Right lobe of liver (tissue), 6 donors: ENCODE data around the gene PSMD1. TPM values are rescaled to one million over a fixed set of nuclear protein-coding genes. Genes with fewer than 3 reads are reported as not detected.
"Not testable (repeated sequence)": the region's sequence is repeated elsewhere in the genome, so short reads cannot be mapped to it uniquely, and the experiment has no call there.

Experiments used
- ATAC-seq, 4 donors: fragments of 200-7000 bp; cut with Tn5 transposase; one replicate each; pipeline ENCODE4 v1.9.1; 2020; ENCODE audit warnings: mild to moderate bottlenecking in 4 of 4, moderate library complexity in 4 of 4
- DNase-seq, 3 donors: peaks; one replicate each; pipeline ENCODE4 v3.0.0-alpha.2; 2020
- H3K27ac ChIP-seq, 3 donors: fragments of 200-600 bp; one replicate each; pipeline ENCODE4 v1.8.0; 2022
- H3K27me3 ChIP-seq, 2 donors: fragments of 200-600 bp; one replicate each; pipeline ENCODE4 v1.8.0; 2022
- H3K36me3 ChIP-seq, 4 donors: fragments of 200-600 bp; sonication (generic) in 1 of 4; one replicate each; pipeline versions ENCODE4 v1.5.1 to v1.8.0; 2017 to 2022; ENCODE audit warnings: control low read depth in 1 of 4
- H3K4me1 ChIP-seq, 4 donors: fragments of 200-600 bp; sonication (generic) in 1 of 4; one replicate each; pipeline versions ENCODE4 v1.5.1 to v1.8.0; 2017 to 2022; ENCODE audit warnings: control low read depth in 1 of 4
- H3K4me3 ChIP-seq, 3 donors: fragments of 200-600 bp; one replicate each; pipeline ENCODE4 v1.8.0; 2022
- H3K9me3 ChIP-seq, 4 donors: fragments of 200-600 bp; sonication (generic) in 1 of 4; one replicate each; pipeline versions ENCODE4 v1.5.1 to v1.8.0; 2017 to 2022; ENCODE audit warnings: control low read depth in 1 of 4
- POLR2A ChIP-seq: fragments of 450-650 bp; IDR thresholded peaks from one replicate; pipeline ENCODE4 v1.6.1; 2017; ENCODE audit warnings: antibody characterized with exemption, mild to moderate bottlenecking
- WGBS: methylation state at CpG from one replicate; pipeline ENCODE4 v1.1.6; 2018; ENCODE audit warnings: low coverage, low lambda C conversion rate; ENCODE audit not compliant: insufficient coverage; ENCODE audit errors: missing lambda C conversion rate; 5-methylcytosine and 5-hydroxymethylcytosine counted together
- intact Hi-C, 2 donors: fragments of 100-400 bp; cut with DNase I; formaldehyde crosslinking; loops; one replicate each; pipeline versions ENCODE4 v1.11.2 to v1.14.1; 2022
- total RNA-seq, 6 experiments: library from RNA; depleted of rRNA in 2 of 6; stranded (reverse); fragments of >200 nt in 2 of 6; fragmentation: NEBNext Ultra II Directional in 3 of 6; extraction: Animal tissue kit (Norgen Biotek cat#: 25700) in 3 of 6; gene quantifications; one replicate each; pipeline versions ENCODE4 v1.1.0 to v1.2.4, GENCODE V29; 2016 to 2023
- TF ChIP-seq, protein P1 (sequence below), 4 donors: fragments of 200-600 bp in 3 of 4; fragments of 450-650 bp in 1 of 4; IDR thresholded peaks; one replicate each; pipeline versions ENCODE4 v1.5.1 to v1.8.0; 2016 to 2022; ENCODE audit warnings: antibody characterized with exemption in 4 of 4, mild to moderate bottlenecking in 2 of 4
- donor health status: DM: no; HTN: yes; CAD: no.
- donor health status: DM: no; HTN: no; CAD: no.
- donor health status: DM: no; HTN: no; CAD: no.
- donor health status: DM: no; HTN: yes; CAD: no.
- donor health status: DM: no; HTN: yes; CAD: no.

The PSMD1 gene
- total RNA-seq, 6 experiments from 2014 or later: 46.4 to 62.3 (median 55.5) TPM

DNA sequence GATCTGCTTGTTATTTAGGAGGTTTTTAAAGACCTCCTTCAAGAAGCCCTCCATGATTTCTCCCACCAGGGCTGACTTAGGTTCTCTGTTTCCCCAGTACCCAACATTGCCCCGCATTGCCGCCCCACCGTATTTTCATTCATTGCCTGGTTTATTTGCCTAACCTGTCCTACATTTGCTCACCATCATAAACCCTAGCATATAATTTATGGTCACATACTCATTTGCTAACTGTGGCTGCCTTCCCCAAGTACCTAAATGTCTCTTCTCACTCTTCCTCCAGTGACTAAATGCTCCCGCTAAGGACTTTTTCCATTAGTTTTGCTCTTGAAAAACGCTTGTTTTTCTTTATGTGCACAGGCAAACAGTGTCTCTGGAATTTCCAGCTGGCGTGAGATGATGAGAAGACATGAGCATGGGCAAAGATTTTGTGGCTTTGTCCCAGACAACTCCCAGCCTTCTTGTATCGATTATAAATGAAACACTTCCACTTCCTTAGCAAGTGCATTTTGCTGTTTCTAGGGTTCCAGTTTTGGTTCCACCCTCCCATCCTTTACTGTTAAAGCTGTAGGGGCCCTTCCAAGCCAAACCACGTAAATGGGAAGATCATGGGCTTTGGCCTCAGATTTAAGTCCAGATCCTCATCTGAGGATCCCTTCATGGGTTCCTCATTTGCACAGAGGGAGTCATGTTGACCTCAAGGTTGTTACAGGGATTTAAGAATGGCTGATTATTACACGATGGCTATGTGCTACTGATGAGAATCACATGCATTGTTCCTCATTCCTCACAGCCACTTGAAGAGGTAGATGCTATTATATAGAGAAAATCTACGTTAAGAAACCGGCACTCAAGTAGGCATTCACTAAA is 120.7 kb downstream of the PSMD1 start:
- no peak for DNase-seq
- Histone ChIP-seq H3K9me3 (no peaks in the 10 kb centered on the region), H3K27me3 (no peaks in the 10 kb centered on the region), H3K4me3 (no peak overlapping the region), H3K4me1 (peaks cover 0 to 4% (median 0%) of the 10 kb centered on the region in 4 donors), H3K36me3 (peaks cover 0 to 12% (median 1%) of the 10 kb centered on the region in 4 donors), H3K27ac (no peak overlapping the region)
- no peak for ATAC-seq
- no peak for TF ChIP-seq POLR2A
- TF ChIP-seq, protein P1, sequence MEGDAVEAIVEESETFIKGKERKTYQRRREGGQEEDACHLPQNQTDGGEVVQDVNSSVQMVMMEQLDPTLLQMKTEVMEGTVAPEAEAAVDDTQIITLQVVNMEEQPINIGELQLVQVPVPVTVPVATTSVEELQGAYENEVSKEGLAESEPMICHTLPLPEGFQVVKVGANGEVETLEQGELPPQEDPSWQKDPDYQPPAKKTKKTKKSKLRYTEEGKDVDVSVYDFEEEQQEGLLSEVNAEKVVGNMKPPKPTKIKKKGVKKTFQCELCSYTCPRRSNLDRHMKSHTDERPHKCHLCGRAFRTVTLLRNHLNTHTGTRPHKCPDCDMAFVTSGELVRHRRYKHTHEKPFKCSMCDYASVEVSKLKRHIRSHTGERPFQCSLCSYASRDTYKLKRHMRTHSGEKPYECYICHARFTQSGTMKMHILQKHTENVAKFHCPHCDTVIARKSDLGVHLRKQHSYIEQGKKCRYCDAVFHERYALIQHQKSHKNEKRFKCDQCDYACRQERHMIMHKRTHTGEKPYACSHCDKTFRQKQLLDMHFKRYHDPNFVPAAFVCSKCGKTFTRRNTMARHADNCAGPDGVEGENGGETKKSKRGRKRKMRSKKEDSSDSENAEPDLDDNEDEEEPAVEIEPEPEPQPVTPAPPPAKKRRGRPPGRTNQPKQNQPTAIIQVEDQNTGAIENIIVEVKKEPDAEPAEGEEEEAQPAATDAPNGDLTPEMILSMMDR (IDR thresholded peaks at IDR 0.05): no peak
- intact Hi-C loops: no loop called here
- 85% methylated on average over 9 of the region's 11 CpGs for WGBS

DNA sequence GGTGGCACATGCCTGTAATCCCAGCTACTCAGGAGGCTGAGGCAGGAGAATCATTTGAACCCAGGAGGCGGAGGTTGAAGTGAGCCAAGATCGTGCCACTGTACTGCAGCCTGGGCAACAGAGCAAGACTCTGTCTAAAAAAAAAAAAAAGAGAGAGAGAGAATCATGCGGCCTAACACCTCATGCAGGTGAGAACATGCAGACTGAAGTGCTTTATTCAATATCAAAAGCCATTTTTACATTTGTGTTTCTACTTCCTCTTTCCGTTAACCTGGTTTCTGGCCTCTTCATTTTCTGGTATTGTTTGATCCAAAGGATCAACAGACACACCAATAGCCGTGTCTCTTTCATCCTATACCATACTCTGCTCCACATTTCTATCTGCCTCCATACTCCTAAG is 122.1 kb downstream of the PSMD1 start:
- H3K4me3 ChIP-seq, DNase-seq, H3K27me3 ChIP-seq, intact Hi-C loops, H3K27ac ChIP-seq, ATAC-seq, H3K9me3 ChIP-seq, H3K4me1 ChIP-seq, H3K36me3 ChIP-seq: not testable (repeated sequence)
- 78% methylated on average over 5 of the region's 5 CpGs for WGBS

DNA sequence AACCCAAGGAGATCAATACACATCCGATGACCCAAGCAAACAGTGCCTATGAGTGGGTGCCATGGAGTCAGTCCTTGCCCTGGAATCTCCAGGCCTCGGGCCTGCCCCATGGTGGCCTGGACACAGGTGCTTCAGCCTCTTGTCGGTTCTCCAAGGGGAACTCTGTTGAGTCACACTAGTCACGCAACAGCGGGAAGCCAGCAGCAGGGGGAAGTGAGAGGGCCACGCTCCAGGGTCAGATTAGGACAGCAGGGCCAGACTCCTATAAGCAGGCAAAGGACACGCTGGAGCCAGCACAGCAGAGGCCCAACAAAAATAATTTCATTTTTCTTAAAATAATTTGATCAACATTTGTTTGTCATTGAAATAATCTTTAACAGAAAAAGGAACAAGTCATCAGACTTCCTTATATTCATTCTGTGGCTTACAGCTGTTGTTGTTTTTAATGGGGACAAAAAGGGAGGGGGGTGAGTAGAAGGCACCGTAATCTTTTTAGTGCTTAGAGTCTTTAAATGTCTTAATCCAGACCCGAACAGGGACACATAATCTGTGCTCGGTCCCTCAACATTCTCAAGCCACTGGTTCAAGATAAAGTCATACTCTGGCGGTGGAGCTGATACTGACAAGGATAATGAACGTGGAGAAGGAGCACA is 125.3 kb downstream of the PSMD1 start:
- Histone ChIP-seq H3K27me3 (no peaks in the 10 kb centered on the region), H3K4me3 (no peak overlapping the region), H3K27ac (peak overlapping the region in 2 of 3 donors; percentile 12 to 65), H3K9me3 (no peaks in the 10 kb centered on the region), H3K36me3 (no peaks in the 10 kb centered on the region), H3K4me1 (peaks cover 0 to 4% (median 0%) of the 10 kb centered on the region in 4 donors)
- ATAC-seq: peak; percentile 68 to 89 (median 87)
- no peak for TF ChIP-seq POLR2A
- TF ChIP-seq, protein P1 (IDR thresholded peaks at IDR 0.05): no peak
- intact Hi-C loops: no loop called here
- WGBS: 53% methylated on average over 8 of the region's 12 CpGs
- DNase-seq: peak; percentile 67 to 78 (median 76)

DNA sequence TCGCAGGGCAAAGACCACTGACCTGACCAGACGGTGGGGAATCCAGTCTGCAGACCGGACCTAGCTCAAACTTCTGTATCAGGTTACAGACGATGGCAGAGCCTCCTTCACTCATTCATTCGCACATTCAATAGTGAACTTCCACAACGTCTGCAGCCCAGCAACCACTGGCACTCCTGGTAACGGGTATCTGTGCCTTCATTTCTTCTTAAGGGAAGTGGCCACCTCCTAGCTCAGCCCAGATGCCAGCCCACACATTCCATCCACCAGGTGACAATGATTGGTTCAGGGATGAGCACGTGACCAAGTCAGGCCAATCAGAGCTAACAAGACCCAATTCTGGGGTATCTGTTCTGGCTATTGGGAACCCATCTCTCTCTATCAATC is 125.8 kb downstream of the PSMD1 start:
- no peaks in the 10 kb centered on the region for H3K27me3 ChIP-seq
- TF ChIP-seq, protein P1 (IDR thresholded peaks at IDR 0.05): no peak
- TF ChIP-seq POLR2A: no peak
- no peaks in the 10 kb centered on the region for H3K36me3 ChIP-seq
- 42% methylated on average over 5 of the region's 8 CpGs for WGBS
- H3K9me3 ChIP-seq: no peaks in the 10 kb centered on the region
- H3K4me1 ChIP-seq: peaks cover 0 to 4% (median 0%) of the 10 kb centered on the region in 4 donors
- H3K27ac ChIP-seq: peak overlapping the region in 2 of 3 donors; percentile 12 to 65
- intact Hi-C loops: no loop called here
- no peak for DNase-seq
- no peak for ATAC-seq
- no peak overlapping the region for H3K4me3 ChIP-seq

DNA sequence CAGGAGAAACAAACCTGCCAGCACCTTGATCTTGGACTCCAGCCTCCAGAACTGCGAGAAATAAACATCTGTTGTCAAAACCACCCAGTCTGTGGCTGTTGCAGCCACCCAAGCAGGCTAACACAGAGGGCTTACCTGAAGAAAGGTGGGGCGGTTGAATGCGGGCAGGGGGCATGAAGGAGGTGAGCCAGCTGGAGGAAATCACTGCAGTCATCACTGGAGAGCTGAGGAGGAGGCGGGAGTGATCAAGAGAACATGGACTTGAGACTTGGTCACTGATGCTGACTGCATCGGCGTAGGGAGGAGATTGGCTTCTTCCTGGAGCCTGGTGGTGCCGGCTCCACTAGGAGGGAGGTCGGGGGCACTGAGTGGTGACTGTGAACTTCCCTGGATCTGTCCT is 127.2 kb downstream of the PSMD1 start:
- ATAC-seq: no peak
- H3K36me3 ChIP-seq: no peaks in the 10 kb centered on the region
- WGBS: 83% methylated on average over 8 of the region's 8 CpGs
- H3K4me1 ChIP-seq: peaks cover 0 to 4% (median 0%) of the 10 kb centered on the region in 4 donors
- no peaks in the 10 kb centered on the region for H3K9me3 ChIP-seq
- TF ChIP-seq, protein P1 (IDR thresholded peaks at IDR 0.05): no peak
- TF ChIP-seq POLR2A: no peak
- intact Hi-C loops: no loop called here
- no peak for DNase-seq
- H3K27ac ChIP-seq: no peak overlapping the region
- no peak overlapping the region for H3K4me3 ChIP-seq
- H3K27me3 ChIP-seq: no peaks in the 10 kb centered on the region
